ENCODE data around the gene TMEM140. TPM values are rescaled to one million over a fixed set of nuclear protein-coding genes. Genes with fewer than 3 reads are reported as not detected.

The TMEM140 gene
- total RNA-seq, 3 donors from 2014 or later, result 14.7 to 30.1 (median 20.9) TPM

DNA sequence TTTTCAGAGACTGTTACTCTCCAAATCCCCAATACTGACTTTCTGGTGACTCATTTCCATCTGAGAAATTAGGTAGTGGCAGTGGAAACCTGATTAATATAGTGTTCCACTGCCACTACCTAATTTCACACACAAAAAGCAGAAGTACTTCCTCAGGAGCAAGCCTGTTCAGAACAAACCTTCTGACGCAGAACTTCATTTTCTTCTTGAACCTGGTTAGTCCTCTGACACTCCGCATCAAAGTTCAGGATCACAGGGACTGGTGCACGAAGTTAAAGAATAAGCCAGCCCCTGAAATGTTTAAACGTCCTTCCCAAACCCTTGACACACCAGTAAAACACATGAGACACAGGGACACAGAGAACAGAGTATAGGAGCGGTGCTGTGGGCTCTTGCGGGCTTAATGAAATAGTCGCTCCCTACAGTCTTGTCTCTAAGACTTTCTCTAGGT is 59.1 kb downstream of the TMEM140 start:
- intact Hi-C loops (cut with DNase I, micrococcal nuclease), result no loop called here
- TF ChIP-seq, protein P1, sequence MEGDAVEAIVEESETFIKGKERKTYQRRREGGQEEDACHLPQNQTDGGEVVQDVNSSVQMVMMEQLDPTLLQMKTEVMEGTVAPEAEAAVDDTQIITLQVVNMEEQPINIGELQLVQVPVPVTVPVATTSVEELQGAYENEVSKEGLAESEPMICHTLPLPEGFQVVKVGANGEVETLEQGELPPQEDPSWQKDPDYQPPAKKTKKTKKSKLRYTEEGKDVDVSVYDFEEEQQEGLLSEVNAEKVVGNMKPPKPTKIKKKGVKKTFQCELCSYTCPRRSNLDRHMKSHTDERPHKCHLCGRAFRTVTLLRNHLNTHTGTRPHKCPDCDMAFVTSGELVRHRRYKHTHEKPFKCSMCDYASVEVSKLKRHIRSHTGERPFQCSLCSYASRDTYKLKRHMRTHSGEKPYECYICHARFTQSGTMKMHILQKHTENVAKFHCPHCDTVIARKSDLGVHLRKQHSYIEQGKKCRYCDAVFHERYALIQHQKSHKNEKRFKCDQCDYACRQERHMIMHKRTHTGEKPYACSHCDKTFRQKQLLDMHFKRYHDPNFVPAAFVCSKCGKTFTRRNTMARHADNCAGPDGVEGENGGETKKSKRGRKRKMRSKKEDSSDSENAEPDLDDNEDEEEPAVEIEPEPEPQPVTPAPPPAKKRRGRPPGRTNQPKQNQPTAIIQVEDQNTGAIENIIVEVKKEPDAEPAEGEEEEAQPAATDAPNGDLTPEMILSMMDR (IDR thresholded peaks at IDR 0.05), result no peak
- ATAC-seq (no peak), DNase-seq (no peak)
- Histone ChIP-seq H3K4me1 (ENCODE audit: low read depth) (no peaks in the 10 kb centered on the region), H3K36me3 (ENCODE audit: low read depth) (no peaks in the 10 kb centered on the region), H3K9me3 (no peaks in the 10 kb centered on the region), H3K4me3 (no peak overlapping the region)

GRCh38 chr7:135207406-135208101 is 59.7 kb downstream of the TMEM140 start:
- no peak for ATAC-seq
- Histone ChIP-seq H3K9me3 (no peaks in the 10 kb centered on the region), H3K36me3 (ENCODE audit: low read depth) (no peaks in the 10 kb centered on the region), H3K4me1 (ENCODE audit: low read depth) (no peaks in the 10 kb centered on the region), H3K4me3 (no peak overlapping the region)
- intact Hi-C loops (cut with DNase I, micrococcal nuclease), result no loop called here
- TF ChIP-seq, protein P1 (IDR thresholded peaks at IDR 0.05), result no peak
- DNase-seq, result no peak

DNA sequence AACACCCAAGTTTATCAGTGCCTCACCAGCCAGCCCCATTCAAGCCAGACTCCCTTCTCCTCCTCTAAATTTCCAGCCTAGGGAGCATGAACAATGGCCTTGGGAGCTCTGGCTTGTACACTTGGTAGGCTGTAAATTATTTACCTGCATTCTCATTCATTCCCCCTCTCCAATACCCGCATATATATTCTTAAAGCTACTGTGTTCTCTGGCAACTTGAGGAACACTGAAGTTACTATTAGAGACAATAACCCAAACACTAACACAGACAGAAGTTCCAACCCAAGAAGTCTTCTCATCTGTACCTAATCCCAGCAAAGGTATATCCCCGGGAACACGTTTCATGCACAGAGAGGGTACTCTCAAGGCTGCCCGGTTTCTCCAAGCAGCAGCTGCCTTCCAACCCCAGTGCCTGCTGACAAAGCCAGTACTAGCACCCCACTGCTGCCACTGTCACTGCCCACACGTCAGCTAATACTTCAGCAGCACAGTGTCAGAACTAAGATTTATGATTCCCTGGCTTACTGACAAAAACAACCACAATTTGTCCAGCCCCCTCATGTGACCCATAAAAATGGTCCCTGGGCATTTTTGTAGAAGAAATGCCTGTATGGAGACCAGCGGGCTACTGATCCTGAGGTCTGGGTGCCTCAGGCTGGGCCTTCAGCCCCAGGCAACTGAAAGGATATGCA is 60.4 kb downstream of the TMEM140 start:
- Histone ChIP-seq H3K4me1 (ENCODE audit: low read depth) (no peaks in the 10 kb centered on the region), H3K4me3 (no peak overlapping the region), H3K9me3 (no peaks in the 10 kb centered on the region), H3K36me3 (ENCODE audit: low read depth) (no peaks in the 10 kb centered on the region)
- TF ChIP-seq, protein P1 (IDR thresholded peaks at IDR 0.05), result no peak
- DNase-seq (no peak), ATAC-seq (no peak)
- intact Hi-C loops (cut with DNase I, micrococcal nuclease), result no loop called here

DNA sequence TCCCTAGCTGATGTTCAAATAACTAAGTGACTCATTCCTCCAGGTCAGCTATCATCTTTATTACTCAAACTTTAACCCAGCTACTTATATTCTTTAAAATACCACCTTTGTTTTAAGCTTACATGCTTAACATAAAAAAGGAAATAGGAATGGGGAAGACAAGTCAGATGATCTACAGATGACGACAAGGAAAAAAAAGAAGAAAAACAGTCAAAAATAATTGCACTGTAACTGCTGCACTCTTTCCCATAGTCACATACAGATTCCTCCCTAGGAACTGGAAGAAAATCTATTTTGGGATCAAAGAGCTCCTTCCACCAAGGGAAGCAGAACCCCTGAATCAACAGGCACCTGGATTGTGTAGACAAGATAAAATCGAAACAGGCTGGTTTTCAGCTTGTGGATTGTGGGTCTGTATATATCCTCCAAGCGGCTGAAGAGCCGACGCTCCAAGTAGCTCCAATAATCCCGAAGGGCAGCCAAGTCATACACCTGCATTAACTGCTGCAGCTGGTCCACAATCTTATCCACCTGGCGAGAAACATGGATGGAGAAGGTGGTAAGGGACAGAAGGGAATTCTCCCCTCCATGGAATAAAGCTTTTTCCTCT is 61.5 kb downstream of the TMEM140 start:
- no peaks in the 10 kb centered on the region for H3K4me1 ChIP-seq (ENCODE audit: low read depth)
- TF ChIP-seq, protein P1 (IDR thresholded peaks at IDR 0.05), result no peak
- H3K9me3 ChIP-seq, result no peaks in the 10 kb centered on the region
- H3K4me3 ChIP-seq, result no peak overlapping the region
- no peak for ATAC-seq
- no peak for DNase-seq
- intact Hi-C loops (cut with DNase I, micrococcal nuclease), result no loop called here
- H3K36me3 ChIP-seq (ENCODE audit: low read depth), result no peaks in the 10 kb centered on the region

DNA sequence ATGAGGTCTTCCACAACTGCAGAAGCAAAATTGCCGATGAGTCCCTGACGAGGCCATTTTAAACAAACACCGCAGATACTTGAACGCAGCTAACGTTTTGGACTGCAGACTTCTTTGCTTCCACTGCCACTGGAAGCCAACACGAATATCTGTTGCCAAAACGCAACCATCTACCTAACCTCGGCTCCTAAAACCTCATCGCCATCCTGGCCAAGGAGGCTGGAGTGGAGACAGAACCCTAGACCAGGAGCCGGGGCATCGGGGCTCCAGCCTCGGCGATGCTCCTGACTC is 63.0 kb downstream of the TMEM140 start:
- peak; percentile 19 for ATAC-seq

More for the DNA sequence above, 63.0 kb downstream of the TMEM140 start:
- TF ChIP-seq, protein P1 (IDR thresholded peaks at IDR 0.05), result no peak
- DNase-seq, result no peak
- Histone ChIP-seq H3K36me3 (ENCODE audit: low read depth) (no peaks in the 10 kb centered on the region), H3K4me1 (ENCODE audit: low read depth) (no peaks in the 10 kb centered on the region), H3K4me3 (peak overlapping the region; percentile 75), H3K9me3 (no peaks in the 10 kb centered on the region)
- intact Hi-C loops (cut with DNase I, micrococcal nuclease), result no loop called here

Measured in mucosa of descending colon (tissue), 3 donors.